B cell (primary cell): ENCODE results near the gene POLR3B. TPM values are rescaled to one million over a fixed set of nuclear protein-coding genes. Genes with fewer than 3 reads are reported as not detected.

Experiments
- ATAC-seq: fragments of 200-7000 bp; cut with Tn5 transposase; one replicate; pipeline ENCODE4 v1.10.0; 2021; ENCODE audit warnings: low read depth, mild to moderate bottlenecking, moderate number of reproducible peaks, moderate library complexity
- CTCF ChIA-PET: fragments of 350-600 bp; sonication (Branson Sonifier 250); formaldehyde crosslinking; loops from one replicate; lab custom pipeline; 2021; ENCODE audit warnings: antibody characterized with exemption, inconsistent platforms; lab: Charles Lee
- POLR2A ChIA-PET: fragments of 350-600 bp; sonication (Branson Sonifier 250); formaldehyde crosslinking; loops from one replicate; lab custom pipeline; 2021; ENCODE audit warnings: antibody characterized with exemption; lab: Charles Lee
- DNase-seq: peaks from one replicate; pipeline ENCODE4 v3.0.0; 2013
- H2AFZ ChIP-seq: 2 replicates; pipeline ENCODE4 v1.6.1; 2012; ENCODE audit warnings: mild to moderate bottlenecking, low read depth, low read length; ENCODE audit not compliant: insufficient read depth, poor library complexity, severe bottlenecking
- H3K27ac ChIP-seq, 2 donors: 1 replicate in 1 of 2; 2 replicates in 1 of 2; pipeline ENCODE4 v1.5.1; 2012 to 2013; ENCODE audit warnings: low read length in 2 of 2, mild to moderate bottlenecking in 2 of 2, moderate library complexity in 1 of 2
- H3K27me3 ChIP-seq, 4 experiments: fragments of 200-600 bp in 1 of 4; sonication (generic) in 1 of 4; replicated peaks in 1 of 4; 1 replicate in 2 of 4; 2 replicates in 2 of 4; pipeline versions ENCODE4 v1.6.1 to v1.7.0; 2013 to 2016; ENCODE audit warnings: low read length in 3 of 4, mild to moderate bottlenecking in 2 of 4, mixed read lengths in 1 of 4, moderate library complexity in 1 of 4; ENCODE audit not compliant: insufficient read depth in 4 of 4, control insufficient read depth in 3 of 4; ENCODE audit errors: control extremely low read depth in 1 of 4
- H3K36me3 ChIP-seq, 2 experiments: replicated peaks in 1 of 2; 1 replicate in 1 of 2; 2 replicates in 1 of 2; pipeline versions ENCODE4 v1.6.1 to v1.7.1; 2013; ENCODE audit warnings: low read length in 1 of 2; ENCODE audit not compliant: insufficient read depth in 2 of 2, control insufficient read depth in 1 of 2; ENCODE audit errors: control extremely low read depth in 1 of 2, extremely low read depth in 1 of 2
- H3K4me1 ChIP-seq, 2 donors: fragments of 200-600 bp in 1 of 2; sonication (generic) in 1 of 2; 1 replicate in 1 of 2; 2 replicates in 1 of 2; pipeline versions ENCODE4 v1.5.1 to v1.6.1; 2013 to 2017; ENCODE audit warnings: low read length in 2 of 2; ENCODE audit not compliant: control insufficient read depth in 2 of 2, insufficient read depth in 2 of 2
- H3K4me2 ChIP-seq: replicated peaks from 2 replicates; pipeline ENCODE3; 2012; ENCODE audit warnings: mild to moderate bottlenecking, low read depth, low read length; ENCODE audit not compliant: poor library complexity, severe bottlenecking
- H3K4me3 ChIP-seq, 5 experiments: fragments of 200-600 bp in 1 of 5; sonication (generic) in 1 of 5; 1 replicate in 3 of 5; 2 replicates in 2 of 5; pipeline versions ENCODE4 v1.5.1 to v1.7.0; 2011 to 2016; ENCODE audit warnings: low read length in 4 of 5, mild to moderate bottlenecking in 4 of 5, low read depth in 2 of 5, control low read depth in 1 of 5, moderate library complexity in 1 of 5; ENCODE audit not compliant: insufficient read depth in 1 of 5; ENCODE audit errors: control extremely low read depth in 1 of 5, extremely low read depth in 1 of 5
- H3K79me2 ChIP-seq: fragments of 200-600 bp; sonication (generic); one replicate; pipeline ENCODE4 v1.6.0; 2016; ENCODE audit warnings: low read length; ENCODE audit not compliant: control insufficient read depth, insufficient read depth
- H3K9ac ChIP-seq: fragments of 200-600 bp; sonication (generic); 2 replicates; pipeline ENCODE4 v1.6.1; 2017; ENCODE audit warnings: mild to moderate bottlenecking, low read length, moderate library complexity
- H3K9me3 ChIP-seq, 3 donors: one replicate each; pipeline versions ENCODE4 v1.6.1 to v1.7.1; 2013; ENCODE audit warnings: low read length in 2 of 3; ENCODE audit not compliant: control insufficient read depth in 2 of 3, insufficient read depth in 1 of 3; ENCODE audit errors: control extremely low read depth in 1 of 3
- H4K20me1 ChIP-seq: 2 replicates; pipeline ENCODE4 v1.6.0; 2012; ENCODE audit warnings: mild to moderate bottlenecking, low read length; ENCODE audit not compliant: insufficient read depth, control insufficient read depth, poor library complexity, severe bottlenecking
- H3K27ac Mint-ChIP-seq: one replicate; pipeline ENCODE4 v1.8.0; 2021; ENCODE audit warnings: mixed read lengths
- H3K27me3 Mint-ChIP-seq: one replicate; pipeline ENCODE4 v1.8.0; 2021; ENCODE audit warnings: mixed read lengths
- H3K4me1 Mint-ChIP-seq: one replicate; pipeline ENCODE4 v1.8.0; 2021; ENCODE audit warnings: mixed read lengths
- H3K4me3 Mint-ChIP-seq: one replicate; pipeline ENCODE4 v1.8.0; 2021; ENCODE audit warnings: mixed read lengths
- H3K9me3 Mint-ChIP-seq: one replicate; pipeline ENCODE4 v1.8.0; 2022; ENCODE audit warnings: mixed read lengths; ENCODE audit not compliant: insufficient read depth
- CTCF ChIP-seq: fragments of 200-600 bp; IDR thresholded peaks from one replicate; pipeline ENCODE4 v1.8.0; 2022; ENCODE audit warnings: antibody characterized with exemption, mild to moderate bottlenecking
- EZH2 ChIP-seq: IDR thresholded peaks from 2 replicates; pipeline ENCODE4 v1.6.1; 2012; ENCODE audit warnings: borderline replicate concordance, low read depth, mild to moderate bottlenecking, moderate library complexity, low read length; ENCODE audit not compliant: insufficient read depth, poor library complexity, severe bottlenecking
- WGBS: methylation state at CpG from one replicate; pipeline ENCODE4 v1.1.5; 2013; ENCODE audit warnings: missing lambda C conversion rate; ENCODE audit not compliant: insufficient coverage; 5-methylcytosine and 5-hydroxymethylcytosine counted together
- intact Hi-C: fragments of 100-400 bp; cut with micrococcal nuclease; formaldehyde crosslinking; loops from one replicate; pipeline ENCODE4 v1.10.0; 2022
- polyA plus RNA-seq: library from polyadenylated mRNA; depleted of rRNA; stranded (reverse); fragments of >200 nt; gene quantifications from 2 replicates; pipeline ENCODE4 v1.2.3, GENCODE V29; 2012
- total RNA-seq, 2 donors: library from RNA; stranded (reverse); fragments of 120-200 nt in 1 of 2; gene quantifications; 1 replicate in 1 of 2; 2 replicates in 1 of 2; pipeline versions ENCODE4 v1.2.3 to v1.2.4, GENCODE V29; 2013 to 2022

The POLR3B gene
- total and polyA plus RNA-seq, 2 donors (not counting 1 experiment from before 2014, with no cell fraction given), result 1.3 to 9.7 TPM

- Histone ChIP-seq H3K36me3 (peaks cover 0 to 4% of the 10 kb centered on the region in 2 experiments), H2AFZ (no peak overlapping the region), H3K27ac (no peak overlapping the region), H3K9me3 (no peaks in the 10 kb centered on the region), H3K4me1 (no peaks in the 10 kb centered on the region), H3K4me2 (no peak overlapping the region), H4K20me1 (no peaks in the 10 kb centered on the region), H3K27me3 (no peaks in the 10 kb centered on the region), H3K4me3 (no peak overlapping the region), H3K9ac (no peak overlapping the region), H3K79me2 (no peaks in the 10 kb centered on the region)
- H3K9me3 Mint-ChIP-seq, result no peaks in the 10 kb centered on the region
- TF ChIP-seq CTCF (no peak), EZH2 (no peak)
- no peak for ATAC-seq
- no peak overlapping the region for H3K27ac Mint-ChIP-seq
- ChIA-PET CTCF (no interaction called here), POLR2A (no interaction called here)
- WGBS, result 100% methylated on average over 1 of the region's 1 CpG
- intact Hi-C loops, result no loop called here
- DNase-seq, result no peak
- no peaks in the 10 kb centered on the region for H3K27me3 Mint-ChIP-seq
- no peak overlapping the region for H3K4me3 Mint-ChIP-seq
- H3K4me1 Mint-ChIP-seq, result peaks cover 5% of the 10 kb centered on the region
Measured at GRCh38 chr12:106452309-106452708, 94.8 kb downstream of the POLR3B start.

GRCh38 chr12:106455111-106455510 lies 97.6 kb downstream of the POLR3B start:
- ATAC-seq, result no peak
- intact Hi-C loops, result no loop called here
- H3K27ac Mint-ChIP-seq, result no peak overlapping the region

More at GRCh38 chr12:106455111-106455510, 97.6 kb downstream of the POLR3B start:
- H3K27ac ChIP-seq, result no peak overlapping the region
- H3K4me3 ChIP-seq, result no peak overlapping the region
- peak; percentile 20 for DNase-seq
- no peak overlapping the region for H3K9ac ChIP-seq
- H3K36me3 ChIP-seq, result peaks cover 6 to 13% of the 10 kb centered on the region in 2 experiments
- no peak for TF ChIP-seq CTCF
- TF ChIP-seq EZH2, result no peak
- Mint-ChIP-seq H3K4me3 (no peak overlapping the region), H3K4me1 (peaks cover 5% of the 10 kb centered on the region), H3K9me3 (no peaks in the 10 kb centered on the region), H3K27me3 (no peaks in the 10 kb centered on the region)
- H3K79me2 ChIP-seq, result no peaks in the 10 kb centered on the region
- 61% methylated on average over 4 of the region's 6 CpGs for WGBS
- ChIA-PET CTCF (no interaction called here), POLR2A (no interaction called here)
- no peaks in the 10 kb centered on the region for H4K20me1 ChIP-seq
- H3K9me3 ChIP-seq, result no peaks in the 10 kb centered on the region
- H3K4me1 ChIP-seq, result no peaks in the 10 kb centered on the region
- no peaks in the 10 kb centered on the region for H3K27me3 ChIP-seq
- H3K4me2 ChIP-seq, result no peak overlapping the region
- H2AFZ ChIP-seq, result no peak overlapping the region
